ENCODE data around the gene ANXA10. TPM values are rescaled to one million over a fixed set of nuclear protein-coding genes. Genes with fewer than 3 reads are reported as not detected.

ANXA10 gene
- total and polyA plus RNA-seq, 8 donors = 2.5 to 17.1 (median 8.5) TPM

DNA sequence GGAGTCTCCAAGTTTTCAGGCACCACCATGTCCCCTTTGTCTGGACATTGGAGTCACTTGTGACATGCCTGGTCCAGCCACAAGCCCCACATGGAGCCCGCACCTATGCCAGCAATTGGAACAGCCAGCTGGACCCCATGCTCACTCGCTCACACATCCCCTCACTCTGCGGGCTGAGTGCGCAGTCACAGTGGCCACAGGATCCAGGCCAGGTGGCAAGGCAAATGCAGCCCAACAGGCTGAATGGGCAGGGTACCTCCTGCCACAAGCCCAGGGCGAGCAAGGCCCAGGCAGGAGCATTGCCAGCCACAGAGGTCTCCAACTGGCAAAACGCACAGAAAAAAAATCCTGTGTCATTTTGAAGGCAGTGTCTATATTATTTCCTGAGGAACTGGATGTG is 82.0 kb downstream of the ANXA10 start:
- FAIRE-seq (no peak), DNase-seq (peak in 1 of 6 donors; percentile 49), ATAC-seq (no peak)
- TF ChIP-seq, protein P1, sequence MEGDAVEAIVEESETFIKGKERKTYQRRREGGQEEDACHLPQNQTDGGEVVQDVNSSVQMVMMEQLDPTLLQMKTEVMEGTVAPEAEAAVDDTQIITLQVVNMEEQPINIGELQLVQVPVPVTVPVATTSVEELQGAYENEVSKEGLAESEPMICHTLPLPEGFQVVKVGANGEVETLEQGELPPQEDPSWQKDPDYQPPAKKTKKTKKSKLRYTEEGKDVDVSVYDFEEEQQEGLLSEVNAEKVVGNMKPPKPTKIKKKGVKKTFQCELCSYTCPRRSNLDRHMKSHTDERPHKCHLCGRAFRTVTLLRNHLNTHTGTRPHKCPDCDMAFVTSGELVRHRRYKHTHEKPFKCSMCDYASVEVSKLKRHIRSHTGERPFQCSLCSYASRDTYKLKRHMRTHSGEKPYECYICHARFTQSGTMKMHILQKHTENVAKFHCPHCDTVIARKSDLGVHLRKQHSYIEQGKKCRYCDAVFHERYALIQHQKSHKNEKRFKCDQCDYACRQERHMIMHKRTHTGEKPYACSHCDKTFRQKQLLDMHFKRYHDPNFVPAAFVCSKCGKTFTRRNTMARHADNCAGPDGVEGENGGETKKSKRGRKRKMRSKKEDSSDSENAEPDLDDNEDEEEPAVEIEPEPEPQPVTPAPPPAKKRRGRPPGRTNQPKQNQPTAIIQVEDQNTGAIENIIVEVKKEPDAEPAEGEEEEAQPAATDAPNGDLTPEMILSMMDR (IDR thresholded peaks at IDR 0.05) = no peak
- Histone ChIP-seq H3K4me3 (no peak overlapping the region), H3K36me3 (no peaks in the 10 kb centered on the region), H3K27ac (no peak overlapping the region), H3K9me3 (no peaks in the 10 kb centered on the region), H3K4me1 (peaks cover 5 to 16% (median 10%) of the 10 kb centered on the region in 3 donors), H3K27me3 (no peaks in the 10 kb centered on the region)
- WGBS, 2 donors = 94 to 99% methylated on average over 6 of the region's 6 CpGs
- intact Hi-C loops (cut with DNase I) = no loop called here

DNA sequence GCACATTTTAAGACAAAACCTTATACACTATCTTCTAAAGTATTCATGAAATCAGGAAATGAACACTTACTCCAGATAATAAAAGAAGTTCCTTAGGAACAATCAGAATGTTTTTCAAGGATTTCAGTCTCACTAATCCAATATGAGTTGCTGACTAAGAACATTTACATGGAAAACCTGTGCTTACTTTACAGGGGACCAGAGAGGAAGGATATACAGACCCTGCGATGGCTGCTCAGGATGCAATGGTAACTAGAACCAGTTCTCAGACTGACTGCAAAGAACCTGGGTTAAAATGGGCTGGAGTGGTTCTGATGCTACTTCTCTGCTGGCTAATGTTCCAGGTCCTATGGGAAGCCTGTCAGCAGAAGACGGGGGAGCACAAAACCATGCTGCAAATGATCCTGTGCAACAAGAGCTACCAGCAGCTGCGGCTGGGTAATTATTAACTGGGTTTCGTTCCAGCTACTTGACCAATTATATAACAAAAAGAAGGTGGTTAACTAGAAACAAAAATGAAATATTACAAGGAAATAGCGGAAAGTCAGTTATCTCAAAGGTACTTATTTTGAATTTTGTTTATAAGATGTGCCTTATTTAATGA is 85.3 kb downstream of the ANXA10 start:
- peak; percentile 88 to 95 (median 92) for ATAC-seq

DNA sequence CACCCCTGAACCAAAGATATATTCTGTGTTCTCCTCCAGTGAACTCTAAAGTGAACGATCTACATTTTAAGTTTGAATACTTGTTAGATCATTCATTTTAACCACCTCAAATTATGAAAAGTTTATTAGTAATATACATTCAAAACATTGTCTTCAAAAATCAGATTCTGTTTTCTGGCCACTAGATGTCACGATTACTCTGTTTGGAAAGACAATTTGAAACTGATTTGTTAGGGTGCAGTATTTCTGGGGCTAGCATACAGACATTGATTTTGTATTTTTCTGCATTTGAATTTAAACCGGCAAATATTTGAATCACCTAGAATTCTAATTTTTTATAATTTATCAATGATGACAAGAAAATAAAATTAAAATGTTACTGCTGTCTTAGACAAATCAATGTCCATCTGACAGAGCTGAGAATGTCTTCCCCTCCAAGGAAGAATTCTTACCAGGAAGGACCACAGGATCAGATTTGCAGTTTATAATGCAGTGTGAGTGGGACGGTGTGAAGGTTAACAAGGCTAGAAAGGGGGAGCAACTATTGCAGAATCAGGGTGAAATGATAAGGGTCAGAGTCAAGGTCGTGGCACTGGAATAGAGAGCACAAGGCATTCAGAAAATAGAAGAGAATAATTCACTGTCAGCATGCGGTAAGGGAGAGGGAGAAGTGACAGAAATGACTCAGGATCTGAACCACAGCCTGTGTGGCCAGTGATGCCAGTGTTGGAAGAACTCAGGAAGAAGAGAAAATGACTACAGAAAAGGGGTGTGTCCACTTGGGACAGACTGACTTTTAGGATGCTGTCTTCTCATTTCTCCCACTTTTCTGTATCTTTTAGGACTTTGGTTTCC is 91.6 kb downstream of the ANXA10 start:
- FAIRE-seq = peak; percentile 89

More for the DNA sequence above, 85.3 kb downstream of the ANXA10 start:
- Histone ChIP-seq H3K27me3 (no peaks in the 10 kb centered on the region), H3K9me3 (no peaks in the 10 kb centered on the region), H3K4me3 (no peak overlapping the region), H3K4me1 (peaks cover 5 to 16% (median 7%) of the 10 kb centered on the region in 3 donors), H3K27ac (peak overlapping the region in 1 of 4 donors; percentile 42), H3K36me3 (no peaks in the 10 kb centered on the region)
- WGBS, 2 donors = 17 to 20% methylated on average over 5 of the region's 5 CpGs
- peak in 4 of 6 donors; percentile 40 to 80 (median 60) for DNase-seq
- TF ChIP-seq, protein P1 (IDR thresholded peaks at IDR 0.05) = no peak
- intact Hi-C loops (cut with DNase I) = no loop called here
- FAIRE-seq = no peak

DNA sequence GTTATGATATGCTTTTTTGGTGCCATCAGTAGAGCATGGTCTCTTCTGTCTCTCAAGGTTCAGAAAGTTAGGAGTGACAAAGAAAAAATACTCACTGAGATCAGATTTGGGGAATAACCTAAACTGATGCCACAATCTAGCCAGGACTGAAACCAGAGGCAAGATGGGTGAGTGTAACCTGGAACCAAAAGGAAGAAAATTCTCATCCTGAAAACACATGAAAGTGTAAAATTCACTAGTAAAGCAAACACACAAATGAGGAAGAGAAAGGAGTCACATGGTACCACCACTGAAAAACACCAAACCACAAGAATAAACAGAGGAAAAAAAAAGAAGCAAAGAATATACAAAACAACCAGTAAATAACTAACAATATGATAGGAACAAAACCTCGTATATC is 96.4 kb downstream of the ANXA10 start:
- peaks cover 0 to 2% (median 0%) of the 10 kb centered on the region in 4 donors for H3K9me3 ChIP-seq
- ATAC-seq (no peak), FAIRE-seq (no peak), DNase-seq (no peak)
- no peak overlapping the region for H3K4me3 ChIP-seq
- intact Hi-C loops (cut with DNase I) = loop anchor here in 1 of 3 donors (10.0 kb wide), 1 partner anchor 726 kb away; no protein-coding TSS in a partner anchor
- no peaks in the 10 kb centered on the region for H3K36me3 ChIP-seq
- H3K4me1 ChIP-seq = peaks cover 0 to 3% (median 0%) of the 10 kb centered on the region in 3 donors
- no peak overlapping the region for H3K27ac ChIP-seq
- no peaks in the 10 kb centered on the region for H3K27me3 ChIP-seq
- WGBS, 2 donors = 57 to 78% methylated on average over 1 of the region's 1 CpG
- TF ChIP-seq, protein P1 (IDR thresholded peaks at IDR 0.05) = no peak

More for the DNA sequence above, 91.6 kb downstream of the ANXA10 start:
- 7 to 8% methylated on average over 6 of the region's 6 CpGs for WGBS, 2 donors
- peaks cover 0 to 2% (median 0%) of the 10 kb centered on the region in 4 donors for H3K9me3 ChIP-seq
- H3K27me3 ChIP-seq = no peaks in the 10 kb centered on the region
- H3K36me3 ChIP-seq = no peaks in the 10 kb centered on the region
- intact Hi-C loops (cut with DNase I) = loop anchor here in 1 of 3 donors (10.0 kb wide), 1 partner anchor 731 kb away; no protein-coding TSS in a partner anchor
- ATAC-seq (peak in 3 of 4 donors; percentile 49 to 57 (median 54)), DNase-seq (no peak)
- H3K4me3 ChIP-seq = no peak overlapping the region
- TF ChIP-seq, protein P1 (IDR thresholded peaks at IDR 0.05) = peak in 3 of 4 donors; percentile 34 to 47 (median 35)
- peaks cover 0 to 4% (median 0%) of the 10 kb centered on the region in 3 donors for H3K4me1 ChIP-seq
- H3K27ac ChIP-seq = no peak overlapping the region

Data from pancreas (tissue), 10 donors.